NCI-H2196 (cell line): ENCODE results near the gene NAXD.
"Not testable (repeated sequence)": the region's sequence is repeated elsewhere in the genome, so short reads cannot be mapped to it uniquely, and the experiment has no call there.

Source experiments
- DNase-seq: peaks from one replicate; lab custom pipeline; 2025; ENCODE audit not compliant: unreplicated experiment; lab: John Stamatoyannopoulos, UW

The NAXD gene

DNA sequence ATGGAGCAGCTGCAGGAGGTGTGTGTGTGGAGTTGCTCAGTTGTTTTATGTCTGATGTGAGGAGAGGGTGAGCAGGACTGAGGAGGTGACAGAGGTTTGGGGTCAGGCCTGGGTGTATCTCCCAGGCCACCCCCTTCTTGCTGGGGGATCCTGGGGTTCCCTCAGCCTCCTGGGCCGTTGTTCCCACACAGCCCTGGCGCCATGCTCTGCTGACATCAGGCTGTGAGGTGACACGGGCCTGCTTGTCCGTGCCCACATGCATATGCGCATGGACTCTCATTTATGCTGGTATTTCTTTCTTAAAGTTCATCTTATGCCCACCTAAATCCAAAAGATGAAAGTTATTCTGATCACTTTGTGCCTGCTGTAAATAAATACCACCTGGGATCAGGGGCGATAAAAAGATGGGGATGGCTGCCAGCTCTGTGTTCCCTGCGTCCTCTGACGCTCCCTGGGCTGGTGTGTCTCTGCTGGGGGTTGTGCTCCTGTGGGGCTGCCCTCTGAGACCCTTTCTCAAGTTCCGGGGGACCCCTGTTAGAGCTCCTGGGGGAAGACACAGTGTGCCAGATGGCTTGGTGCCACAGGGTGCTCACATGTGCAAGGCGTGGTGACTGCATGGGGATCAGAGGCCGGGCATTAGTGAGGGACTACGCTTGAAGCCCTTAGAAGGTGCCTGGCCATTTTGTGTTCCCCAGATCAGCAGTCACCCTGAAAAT, 12.6 kb downstream of the NAXD start:
- no peak for DNase-seq

DNA sequence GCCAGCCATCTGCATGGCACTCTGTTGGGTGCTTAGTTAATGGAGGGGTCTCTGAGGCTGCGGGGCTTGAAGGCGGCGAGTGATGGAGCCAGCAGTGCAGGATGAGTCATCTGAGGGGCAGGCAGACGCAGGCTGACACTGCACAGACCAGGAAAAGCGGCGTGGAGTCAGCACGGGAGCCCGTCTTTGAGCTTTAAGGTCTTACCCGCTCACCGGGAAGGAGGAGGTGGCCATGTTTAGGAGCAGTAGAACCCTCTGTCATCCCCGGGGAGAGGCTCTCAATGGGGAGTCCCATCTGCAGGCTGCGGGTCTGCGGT, 13.1 kb downstream of the NAXD start:
- DNase-seq: no peak

DNA sequence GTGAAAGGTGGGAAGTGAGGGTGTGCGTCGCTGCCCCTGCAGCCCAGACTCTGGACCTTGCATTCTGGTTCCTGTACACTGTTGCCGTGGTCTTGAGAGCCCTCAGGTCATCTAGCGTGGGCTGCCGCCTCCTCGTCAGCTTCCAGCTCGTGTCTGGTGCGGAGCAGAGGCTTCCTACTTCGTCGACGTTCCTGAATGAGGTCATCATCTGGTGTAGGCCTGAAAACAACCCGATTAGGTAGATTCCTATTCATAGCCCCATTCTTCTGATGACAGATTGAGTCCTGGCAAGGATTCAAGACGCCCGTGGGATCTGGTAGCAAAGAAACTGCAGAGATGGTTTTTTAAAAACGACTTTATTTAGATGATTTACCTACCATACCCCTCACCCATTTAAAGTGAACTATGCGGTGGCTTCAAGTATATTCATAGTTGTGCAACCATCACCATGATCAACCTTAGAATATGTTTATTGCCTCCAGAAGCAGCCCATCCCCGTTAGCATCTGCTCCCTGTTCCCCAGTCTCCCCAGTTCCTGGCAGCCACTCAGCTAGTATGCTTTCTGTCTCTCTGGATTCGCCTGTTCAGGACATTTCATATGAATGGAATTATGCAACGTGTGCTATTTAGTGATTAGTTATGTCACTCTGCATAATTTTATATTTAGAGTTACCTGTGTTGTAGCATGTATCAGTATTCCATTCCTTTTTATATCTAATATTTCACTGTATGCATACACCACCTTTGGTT, 13.8 kb downstream of the NAXD start:
- DNase-seq: no peak

DNA sequence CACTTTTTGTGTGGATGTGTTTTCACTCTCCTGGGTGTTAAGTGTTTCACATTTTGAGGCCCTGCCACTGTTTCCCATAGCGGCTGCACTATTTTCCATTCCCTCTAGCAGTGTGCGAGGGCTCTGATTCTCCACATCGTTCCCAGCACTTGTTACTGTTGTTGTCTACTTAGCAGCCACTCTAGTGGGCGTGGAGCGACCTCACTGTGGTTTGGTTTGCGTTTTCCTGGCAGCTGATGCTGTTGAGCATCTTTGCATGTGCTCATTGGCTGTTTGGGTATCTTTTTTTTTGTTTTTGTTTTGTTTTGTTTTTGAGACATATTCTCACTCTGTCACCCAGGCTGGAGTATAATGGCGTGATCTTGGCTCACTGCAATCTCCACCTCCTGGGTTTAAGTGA, 14.4 kb downstream of the NAXD start:
- DNase-seq: no peak

DNA sequence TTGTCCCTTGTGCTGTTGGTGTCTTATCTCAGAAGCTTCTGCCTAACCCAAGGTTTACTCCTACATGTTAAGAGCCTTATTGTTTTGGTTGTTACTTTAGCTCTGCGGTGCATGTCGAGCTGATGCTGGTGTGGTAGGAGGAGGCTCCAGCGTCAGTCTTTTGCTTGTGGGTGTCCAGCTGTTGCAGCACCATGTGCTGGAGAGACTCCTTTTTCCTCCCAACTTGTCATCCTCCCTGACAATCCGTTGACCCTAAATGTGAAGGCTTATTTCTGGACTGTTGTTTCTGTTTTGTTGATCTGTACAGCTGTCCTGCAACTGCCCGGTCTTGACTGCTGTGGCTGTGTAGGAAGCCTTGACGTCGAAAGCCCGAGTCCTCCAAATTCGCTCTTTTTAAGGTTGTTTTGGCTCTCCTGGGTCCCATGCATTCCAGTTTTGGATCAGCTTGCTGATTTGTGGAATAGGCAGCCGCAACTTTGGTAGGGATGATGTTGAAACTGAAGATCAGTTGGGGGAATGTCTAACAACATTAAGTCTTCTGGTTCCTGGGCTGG, 15.3 kb downstream of the NAXD start:
- DNase-seq: no peak

DNA sequence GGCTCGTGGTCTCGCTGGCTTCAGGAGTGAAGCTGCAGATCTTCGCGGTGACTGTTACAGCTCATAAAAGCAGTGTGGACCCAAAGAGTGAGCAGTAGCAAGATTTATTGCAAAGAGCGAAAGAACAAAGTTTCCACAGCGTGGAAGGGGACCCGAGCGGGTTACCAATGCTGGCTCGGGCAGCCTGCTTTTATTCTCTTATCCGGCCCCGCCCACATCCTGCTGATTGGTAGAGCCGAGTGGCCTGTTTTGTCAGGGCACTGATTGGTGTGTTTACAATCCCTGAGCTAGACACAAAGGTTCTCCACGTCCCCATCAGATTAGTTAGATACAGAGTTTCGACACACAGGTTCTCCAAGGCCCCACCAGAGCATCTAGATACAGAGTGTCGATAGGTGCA, 16.9 kb downstream of the NAXD start:
- not testable (repeated sequence) for DNase-seq

DNA sequence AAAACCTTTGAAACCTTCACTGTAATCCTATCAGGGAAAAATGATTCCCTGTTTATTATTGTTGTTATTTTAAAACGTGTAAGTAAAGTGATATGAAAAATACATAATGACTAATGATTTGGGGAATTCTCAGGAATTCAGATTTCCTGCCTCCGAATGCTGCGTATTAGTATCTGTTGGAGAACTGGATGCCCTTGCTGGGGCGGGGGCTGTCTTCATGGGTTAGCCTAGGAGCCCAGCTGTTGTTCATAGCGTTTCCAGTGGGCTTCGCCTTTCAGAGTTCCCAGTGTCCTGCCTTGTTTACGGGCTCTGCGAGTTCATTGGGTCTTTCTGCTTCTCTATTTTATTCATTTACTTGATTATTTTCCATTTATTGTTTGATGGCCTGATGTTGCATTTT, 18.4 kb downstream of the NAXD start:
- no peak for DNase-seq

DNA sequence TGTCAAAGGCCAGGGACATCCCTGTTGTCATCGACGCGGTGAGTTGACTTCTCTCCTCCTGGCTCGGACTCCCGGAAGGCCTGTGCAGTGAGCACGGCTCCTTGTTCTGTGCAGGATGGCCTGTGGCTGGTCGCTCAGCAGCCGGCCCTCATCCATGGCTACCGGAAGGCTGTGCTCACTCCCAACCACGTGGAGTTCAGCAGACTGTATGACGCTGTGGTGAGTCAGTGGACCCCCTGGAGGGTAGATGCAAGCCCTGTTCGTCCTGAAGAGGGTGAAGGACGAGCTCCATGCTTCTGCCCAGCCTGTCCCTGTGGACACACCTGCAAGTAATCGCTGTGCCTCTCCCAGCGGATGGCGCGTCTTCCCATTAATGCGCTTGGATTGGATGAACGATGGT, 19.2 kb downstream of the NAXD start:
- DNase-seq: no peak

DNA sequence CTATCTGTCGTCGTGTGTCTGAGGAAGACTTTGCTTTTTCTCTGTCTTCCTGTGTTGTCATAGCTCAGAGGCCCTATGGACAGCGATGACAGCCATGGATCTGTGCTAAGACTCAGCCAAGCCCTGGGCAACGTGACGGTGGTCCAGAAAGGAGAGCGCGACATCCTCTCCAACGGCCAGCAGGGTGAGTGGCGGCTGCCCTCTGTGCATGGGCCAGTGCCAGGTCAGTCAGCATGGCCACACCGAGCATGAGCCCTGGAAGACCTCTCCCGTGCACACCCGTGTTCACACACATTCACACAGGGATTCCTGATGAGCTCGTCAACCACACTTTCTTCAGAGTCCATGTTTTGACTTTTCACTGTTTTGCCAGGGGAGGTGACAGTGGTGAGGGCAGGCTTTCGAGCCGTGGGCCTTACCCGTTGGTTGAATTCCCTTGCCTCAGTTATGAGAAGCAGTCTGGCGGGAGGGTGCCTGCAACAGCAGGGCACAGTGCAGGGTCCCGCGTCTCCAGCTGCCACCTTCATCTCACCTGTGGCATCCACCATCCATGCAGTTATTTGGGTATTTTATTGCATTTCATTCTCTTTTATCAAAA, 20.2 kb downstream of the NAXD start:
- no peak for DNase-seq

DNA sequence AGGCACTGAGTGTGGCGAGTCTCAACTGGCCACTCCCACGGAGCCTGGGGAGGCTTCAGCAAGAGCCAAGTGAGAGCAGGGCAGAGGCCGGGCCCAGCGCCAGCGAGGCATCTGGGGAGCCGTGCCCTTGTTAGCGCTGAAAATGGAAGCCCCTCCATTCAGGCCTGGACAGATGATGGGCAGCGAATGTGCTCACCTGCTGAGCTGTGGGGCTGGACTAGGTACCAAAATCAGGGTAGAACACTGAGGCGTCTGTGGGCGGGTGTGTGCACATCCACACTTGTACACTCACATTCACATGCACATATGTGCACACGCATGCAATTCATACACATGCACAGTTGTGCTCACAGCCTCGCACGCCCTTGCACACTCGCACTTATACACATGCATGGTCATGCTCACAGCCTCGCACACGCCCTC, 20.7 kb downstream of the NAXD start:
- no peak for DNase-seq

DNA sequence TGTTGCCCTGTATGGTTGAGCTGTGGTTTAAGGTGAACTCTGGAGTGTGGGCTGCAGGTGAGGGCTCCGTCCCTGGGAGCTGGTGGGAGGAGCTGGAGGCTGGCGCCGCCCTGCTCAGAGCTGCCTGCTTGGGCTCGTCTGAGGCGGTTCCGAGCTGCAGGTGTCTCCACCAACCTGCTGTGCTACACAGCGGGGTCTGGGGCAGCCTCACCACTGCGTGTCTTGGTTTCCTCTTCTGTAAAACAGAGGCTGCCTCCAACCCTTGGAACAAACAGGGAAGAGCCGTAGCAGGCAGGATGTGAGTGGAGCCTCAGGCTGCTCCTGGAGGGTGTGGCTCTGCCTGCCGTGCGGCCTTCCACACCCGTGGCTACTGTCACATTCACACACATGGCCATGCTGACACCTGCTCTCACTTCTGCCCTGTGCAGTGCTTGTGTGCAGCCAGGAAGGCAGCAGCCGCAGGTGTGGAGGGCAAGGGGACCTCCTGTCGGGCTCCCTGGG, 21.4 kb downstream of the NAXD start:
- DNase-seq: no peak

DNA sequence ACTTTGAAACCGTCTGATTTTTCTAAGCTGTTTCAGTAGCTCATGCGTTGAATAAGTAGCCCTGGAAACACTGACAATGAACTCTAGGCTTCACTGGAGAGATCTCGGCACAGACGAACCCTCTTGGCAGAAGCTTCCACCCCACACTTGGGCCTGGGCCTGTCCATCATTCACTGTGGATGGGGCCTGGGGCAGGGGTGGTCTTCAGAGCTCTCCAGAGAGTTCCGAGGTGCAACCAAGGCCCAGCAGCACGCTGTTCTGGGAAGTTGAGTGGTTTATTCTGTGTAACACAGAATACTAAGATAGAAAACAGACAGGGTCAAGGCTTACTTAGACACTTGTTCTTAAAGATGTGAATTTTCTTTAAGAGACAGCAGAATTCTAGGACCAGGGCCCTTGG, 21.9 kb downstream of the NAXD start:
- DNase-seq: no peak

DNA sequence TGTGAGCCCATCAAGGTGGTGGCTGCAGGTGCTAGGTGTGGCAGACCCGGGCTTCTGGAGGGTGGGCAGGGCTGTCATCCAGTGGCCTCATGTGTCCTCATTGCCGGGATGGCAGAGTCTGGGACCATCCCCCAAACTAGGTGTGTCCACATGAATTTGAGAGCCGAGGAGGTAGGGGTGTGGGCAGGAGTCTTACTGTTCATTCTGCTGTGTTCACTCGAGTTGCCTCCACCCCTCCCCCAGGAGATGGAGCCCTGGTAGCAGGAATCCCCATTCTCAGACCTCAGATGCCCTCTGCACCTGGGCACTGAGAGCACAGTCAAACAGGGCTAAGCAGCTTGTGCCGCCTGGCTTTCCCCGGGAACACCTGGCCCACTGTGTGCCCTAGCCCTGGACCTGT, 22.4 kb downstream of the NAXD start:
- DNase-seq: peak; percentile 11

DNA sequence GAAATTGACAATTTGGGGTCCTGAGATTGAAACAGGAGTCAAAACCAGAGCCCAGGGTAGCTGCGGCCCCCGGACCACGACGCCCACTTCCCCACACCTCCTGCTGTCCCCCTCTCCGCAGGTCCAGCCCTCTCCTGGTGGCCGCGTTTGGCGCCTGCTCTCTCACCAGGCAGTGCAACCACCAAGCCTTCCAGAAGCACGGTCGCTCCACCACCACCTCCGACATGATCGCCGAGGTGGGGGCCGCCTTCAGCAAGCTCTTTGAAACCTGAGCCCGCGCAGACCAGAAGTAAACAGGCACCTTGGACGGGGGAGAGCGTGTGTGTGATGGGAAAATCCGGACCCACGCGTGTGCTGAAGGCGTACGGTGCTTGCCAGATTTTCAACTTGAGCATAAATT, 22.9 kb downstream of the NAXD start:
- DNase-seq: no peak

DNA sequence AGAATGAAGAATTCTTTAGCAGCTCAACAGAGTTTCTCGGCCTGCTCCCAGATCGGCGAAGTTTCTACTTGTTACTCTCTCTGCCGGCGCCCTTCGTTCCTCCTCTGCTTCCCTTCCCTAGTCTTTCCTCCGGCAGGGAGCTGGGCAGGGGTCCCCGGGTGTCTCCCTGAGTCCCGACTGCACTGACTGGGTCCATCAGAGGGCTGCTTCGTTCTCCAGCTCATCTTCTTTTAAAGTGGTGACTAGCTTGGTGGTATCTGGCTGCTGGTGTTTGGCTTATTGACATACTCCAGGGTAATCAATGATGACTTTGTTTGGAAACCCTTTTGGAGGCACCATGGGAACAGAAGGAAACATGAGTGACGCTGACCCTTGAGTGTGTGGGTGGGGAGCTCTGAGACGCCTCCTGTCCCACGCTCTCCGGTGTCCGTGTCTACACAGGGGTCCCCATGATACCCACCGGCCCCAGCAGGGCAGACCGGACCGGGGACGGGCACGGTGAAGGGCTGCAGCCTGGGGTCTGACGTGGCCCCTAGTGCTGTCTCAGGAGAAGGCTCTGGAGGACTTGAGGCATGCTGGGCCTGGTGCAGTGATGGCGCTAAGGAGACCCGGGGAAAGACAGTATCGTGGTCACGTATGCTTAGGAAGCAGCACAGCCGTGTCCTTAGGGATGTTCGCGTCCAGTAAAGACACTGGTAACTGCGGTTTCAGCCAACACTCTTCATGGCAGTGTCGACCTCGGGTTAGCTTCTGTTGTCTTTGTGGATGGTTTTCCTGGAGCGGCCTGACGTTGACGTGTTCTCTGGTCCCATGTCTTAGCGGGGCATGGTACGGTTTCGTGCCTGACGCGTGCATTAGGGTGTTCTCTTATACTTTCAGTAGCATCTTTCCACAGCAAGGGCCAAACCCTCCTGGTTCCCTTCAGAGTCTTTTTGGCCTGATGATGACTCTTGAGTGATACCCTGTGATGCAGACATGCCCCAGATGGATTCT, 23.8 kb downstream of the NAXD start:
- DNase-seq: no peak

DNA sequence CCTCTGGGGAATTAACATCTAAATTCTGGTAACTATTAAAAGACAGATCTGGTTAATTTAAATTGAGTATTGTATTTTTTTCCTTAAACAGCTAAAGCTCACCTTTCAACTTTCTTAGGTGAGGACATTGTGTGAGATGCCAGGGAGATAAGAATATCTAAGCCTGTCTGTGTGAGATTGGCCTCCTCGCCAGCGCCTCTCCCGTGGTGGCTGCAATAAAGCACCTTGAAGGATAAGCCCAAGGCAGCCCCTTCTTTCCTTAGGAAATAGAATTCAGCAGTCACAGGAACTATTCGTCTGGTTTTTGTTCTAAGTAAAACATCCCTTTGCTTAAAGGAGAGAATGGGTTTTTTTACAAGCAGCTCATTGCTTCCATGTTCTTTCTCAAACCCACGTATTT, 24.6 kb downstream of the NAXD start:
- no peak for DNase-seq

DNA sequence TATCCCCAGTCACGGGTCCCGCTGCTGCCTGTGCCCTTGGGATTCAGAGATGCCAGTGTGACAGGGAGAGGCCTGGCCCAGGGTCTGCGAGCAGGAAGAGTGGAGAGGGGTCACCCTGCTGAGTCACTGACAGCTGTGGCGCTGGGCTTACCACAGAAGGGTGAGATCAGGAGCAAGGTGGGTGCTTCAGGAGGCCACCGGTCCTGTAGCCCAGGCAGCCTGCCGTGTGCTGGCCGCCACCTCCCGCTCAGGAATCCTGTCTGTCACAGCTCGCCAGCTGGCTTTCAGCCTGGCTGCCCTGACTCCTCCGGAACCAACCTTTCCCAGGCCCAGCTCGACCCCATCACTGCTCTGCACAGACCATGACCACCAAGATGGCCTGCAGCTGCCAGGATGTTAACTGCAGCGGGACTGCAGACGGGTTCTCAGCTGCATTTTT, 25.3 kb downstream of the NAXD start:
- no peak for DNase-seq

DNA sequence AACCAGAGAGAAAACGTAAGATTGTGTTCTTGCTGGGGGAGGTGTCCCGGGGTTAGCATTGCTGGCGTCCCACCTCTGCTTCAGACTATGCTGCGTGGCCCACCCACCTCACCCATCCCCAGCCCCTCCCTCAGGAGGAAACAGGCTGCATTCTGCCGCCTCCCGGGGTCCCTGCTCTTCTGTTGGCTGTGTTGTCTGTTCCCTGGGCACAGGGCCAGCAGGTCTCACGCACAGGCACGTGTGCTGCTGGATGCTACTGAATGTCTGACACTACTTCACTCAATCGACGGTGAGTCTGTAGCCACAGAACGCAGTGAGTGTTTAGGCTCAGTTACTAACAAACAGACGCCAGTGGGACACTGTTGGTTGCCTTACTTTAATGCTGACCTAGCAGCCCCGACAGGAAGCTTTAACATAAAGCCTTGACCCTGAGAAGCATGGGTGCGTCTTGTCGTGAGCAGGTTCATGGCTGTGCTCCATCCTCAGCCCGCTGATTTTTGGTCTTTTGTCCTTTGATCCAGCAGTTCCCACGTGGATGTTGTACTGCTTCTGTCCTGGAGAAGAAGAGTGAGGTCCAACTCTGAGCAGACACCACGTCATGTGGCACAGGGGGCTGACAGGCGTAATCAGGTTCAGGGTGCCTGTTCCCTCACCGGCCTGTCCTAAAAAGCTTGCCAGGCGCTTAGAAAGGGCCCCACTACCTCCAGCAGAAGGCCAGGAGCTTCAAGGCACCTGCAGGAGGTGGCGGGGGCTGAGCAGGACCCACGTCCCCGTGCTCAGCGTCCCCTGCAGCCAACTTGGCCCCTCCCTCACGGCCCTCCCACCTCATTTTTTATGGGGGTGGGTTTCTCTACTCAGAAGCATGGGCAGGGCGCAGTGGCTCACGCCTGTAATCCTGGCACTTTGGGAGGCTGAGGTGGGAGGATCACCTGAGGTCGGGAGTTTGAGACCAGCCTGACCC, 26.0 kb downstream of the NAXD start:
- peak; percentile 4 for DNase-seq

DNA sequence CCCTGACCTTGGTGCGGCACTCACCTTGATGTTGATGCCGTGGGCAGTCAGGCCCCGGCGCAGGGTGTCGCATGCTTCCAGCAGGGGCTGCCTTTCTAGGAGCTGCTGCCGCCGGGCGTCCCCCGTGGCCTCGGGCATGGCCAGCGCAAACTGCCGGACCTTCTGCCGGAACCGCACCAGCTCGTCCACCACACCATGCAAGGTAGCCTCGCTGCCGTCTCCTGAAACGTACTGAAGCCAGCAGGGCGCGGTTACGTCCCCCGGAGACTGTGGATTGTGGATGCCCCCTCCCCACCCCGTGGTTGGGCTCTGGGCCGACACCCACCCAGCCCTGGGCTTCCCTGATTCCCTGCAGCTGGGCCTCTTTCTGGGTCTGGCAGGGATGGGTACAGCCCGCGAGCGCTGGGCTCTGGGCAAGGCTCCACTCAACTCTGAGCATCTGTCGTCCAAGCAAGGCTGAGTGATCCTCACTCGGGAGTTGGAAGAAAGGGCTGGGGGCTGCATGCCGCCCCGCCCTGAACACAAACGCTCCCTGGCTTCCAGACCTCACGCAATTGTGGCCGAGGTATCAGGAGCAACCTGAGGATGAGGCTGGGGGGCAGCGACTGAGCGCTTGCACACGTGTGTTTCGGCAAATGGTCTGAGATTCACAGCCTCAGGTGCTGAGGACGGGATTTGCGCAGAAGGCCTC, 27.1 kb downstream of the NAXD start:
- DNase-seq: no peak
